Measurements from ENCODE around the gene NOX3.

The NOX3 gene

DNA sequence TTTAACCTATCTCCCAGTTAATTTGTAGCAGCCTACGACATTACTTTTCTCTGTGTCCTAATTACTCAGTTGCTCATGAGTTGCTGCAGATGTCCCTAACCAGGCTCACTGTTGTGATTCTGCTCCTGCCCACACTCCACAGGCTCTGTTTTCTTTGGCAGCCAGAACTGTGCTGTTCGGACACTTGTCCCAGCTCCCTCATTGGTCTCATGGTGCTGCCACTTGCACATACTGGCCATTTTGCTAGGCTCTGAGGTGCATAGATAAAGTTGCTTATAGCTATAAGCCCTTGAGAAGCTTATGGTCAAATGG, 55.0 kb downstream of the NOX3 start:
- Histone ChIP-seq H3K9me3 (ENCODE audit: insufficient read depth, low read length) (no peaks in the 10 kb centered on the region), H3K4me3 (ENCODE audit: low read length) (no peak overlapping the region), H3K27ac (ENCODE audit: low read length) (no peak overlapping the region), H3K4me1 (ENCODE audit: low read length) (no peaks in the 10 kb centered on the region), H3K9ac (ENCODE audit: low read length) (no peak overlapping the region), H3K4me2 (ENCODE audit: low read length) (no peak overlapping the region), H3K36me3 (replicated peaks; ENCODE audit: low read depth, low read length) (no peaks in the 10 kb centered on the region), H3K27me3 (ENCODE audit: low read depth, low read length) (no peaks in the 10 kb centered on the region), H4K20me1 (ENCODE audit: insufficient read depth, low read length) (no peaks in the 10 kb centered on the region), H3K79me2 (ENCODE audit: low read length) (no peaks in the 10 kb centered on the region), H2AFZ (ENCODE audit: low read depth, low read length) (no peak overlapping the region)
- TF ChIP-seq EZH2phosphoT487 (IDR thresholded peaks at IDR 0.05; ENCODE audit: low read depth), result no peak

DNA sequence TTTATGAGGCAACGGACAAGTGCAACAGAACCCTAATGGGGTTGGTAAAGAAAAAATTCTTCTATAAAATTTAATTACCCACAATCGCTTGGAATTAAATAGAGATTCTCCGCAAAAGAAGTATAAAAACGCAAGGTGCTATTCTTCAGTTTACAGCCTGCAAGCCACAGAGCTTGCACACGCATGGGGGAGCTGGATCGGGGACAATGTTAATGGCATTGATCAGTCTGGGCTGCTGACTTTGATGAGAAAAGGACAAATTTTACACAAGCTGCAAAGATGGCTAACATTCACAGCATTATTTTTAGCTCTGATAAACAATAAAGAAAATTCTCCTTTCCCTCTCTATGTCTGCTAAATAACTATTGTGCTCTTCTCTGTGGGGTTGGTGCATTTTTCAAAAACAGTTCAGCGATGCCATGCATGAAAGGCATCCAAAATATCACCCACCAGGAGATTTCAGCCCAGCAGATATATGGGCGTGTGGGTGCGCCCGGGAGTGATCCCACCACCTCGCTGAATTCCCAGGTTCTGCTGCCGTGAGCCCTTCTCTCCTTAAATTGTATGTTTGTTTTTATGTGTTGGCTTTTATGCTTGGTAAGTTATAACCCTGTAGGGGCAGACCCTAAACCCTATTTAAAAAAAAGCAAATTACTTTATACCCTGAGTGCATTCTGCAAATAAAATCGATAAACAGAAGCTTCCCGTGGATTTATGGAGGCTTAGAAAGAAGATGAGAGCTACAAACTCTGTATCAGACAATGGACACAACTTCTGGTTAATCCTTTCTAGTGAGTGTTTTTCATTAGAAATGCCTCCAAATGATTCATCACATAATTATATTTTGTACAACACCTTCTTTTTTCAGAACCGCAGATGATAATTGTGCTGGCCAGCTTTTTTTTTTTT, 55.6 kb downstream of the NOX3 start:
- H2AFZ ChIP-seq (ENCODE audit: low read depth, low read length), result no peak overlapping the region
- no peaks in the 10 kb centered on the region for H4K20me1 ChIP-seq (ENCODE audit: insufficient read depth, low read length)
- no peak overlapping the region for H3K27ac ChIP-seq (ENCODE audit: low read length)
- no peaks in the 10 kb centered on the region for H3K79me2 ChIP-seq (ENCODE audit: low read length)
- H3K4me3 ChIP-seq (ENCODE audit: low read length), result no peak overlapping the region
- no peaks in the 10 kb centered on the region for H3K36me3 ChIP-seq (replicated peaks; ENCODE audit: low read depth, low read length)
- H3K4me2 ChIP-seq (ENCODE audit: low read length), result no peak overlapping the region
- TF ChIP-seq EZH2phosphoT487 (IDR thresholded peaks at IDR 0.05; ENCODE audit: low read depth) (no peak), CTCF (IDR thresholded peaks at IDR 0.05; ENCODE audit: low read depth, low read length) (no peak)
- H3K27me3 ChIP-seq (ENCODE audit: low read depth, low read length), result no peaks in the 10 kb centered on the region
- no peaks in the 10 kb centered on the region for H3K9me3 ChIP-seq (ENCODE audit: insufficient read depth, low read length)
- no peak overlapping the region for H3K9ac ChIP-seq (ENCODE audit: low read length)
- H3K4me1 ChIP-seq (ENCODE audit: low read length), result no peaks in the 10 kb centered on the region

DNA sequence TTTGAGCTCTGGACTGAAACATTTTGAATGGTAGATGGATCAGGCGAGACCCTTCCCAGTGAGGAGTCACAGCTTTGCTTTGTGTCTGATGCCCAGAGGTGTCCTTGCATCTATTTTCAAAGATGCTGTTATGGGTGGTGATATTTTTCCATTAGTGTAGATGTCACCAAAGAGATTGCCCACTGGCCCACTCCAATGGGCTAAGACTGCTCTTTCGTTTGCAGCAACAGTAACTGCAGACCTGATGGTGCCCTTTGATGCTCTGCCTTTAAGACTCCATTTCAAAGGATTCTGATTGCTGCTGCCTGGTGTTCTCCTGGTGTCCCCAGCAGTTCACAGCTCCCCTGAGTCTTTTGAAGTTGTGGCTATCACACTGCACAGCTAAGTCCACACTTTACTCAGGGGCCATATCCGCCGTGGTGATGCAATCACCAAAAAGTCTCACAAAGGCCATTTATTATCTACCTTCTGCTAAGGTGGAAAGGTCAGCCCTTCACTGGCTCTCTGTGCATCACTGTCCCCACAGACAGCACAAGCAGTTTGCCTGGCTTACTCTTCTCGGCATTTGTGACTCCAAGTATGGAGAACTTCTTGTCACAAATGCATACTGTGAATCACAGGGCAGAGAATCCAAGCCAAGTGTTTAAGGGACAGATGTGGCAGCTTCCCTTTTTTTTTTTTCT, 56.4 kb downstream of the NOX3 start:
- Histone ChIP-seq H2AFZ (ENCODE audit: low read depth, low read length) (no peak overlapping the region), H3K79me2 (ENCODE audit: low read length) (no peaks in the 10 kb centered on the region), H3K27me3 (ENCODE audit: low read depth, low read length) (no peaks in the 10 kb centered on the region), H3K4me2 (ENCODE audit: low read length) (no peak overlapping the region), H3K9me3 (ENCODE audit: insufficient read depth, low read length) (no peaks in the 10 kb centered on the region), H3K4me1 (ENCODE audit: low read length) (no peaks in the 10 kb centered on the region), H3K4me3 (ENCODE audit: low read length) (no peak overlapping the region), H3K9ac (ENCODE audit: low read length) (no peak overlapping the region), H4K20me1 (ENCODE audit: insufficient read depth, low read length) (no peaks in the 10 kb centered on the region), H3K36me3 (replicated peaks; ENCODE audit: low read depth, low read length) (no peaks in the 10 kb centered on the region), H3K27ac (ENCODE audit: low read length) (no peak overlapping the region)
- TF ChIP-seq CTCF (IDR thresholded peaks at IDR 0.05; ENCODE audit: low read depth, low read length) (no peak), EZH2phosphoT487 (IDR thresholded peaks at IDR 0.05; ENCODE audit: low read depth) (no peak)

- H3K4me2 ChIP-seq (ENCODE audit: low read length), result no peak overlapping the region
- H3K9ac ChIP-seq (ENCODE audit: low read length), result no peak overlapping the region
- no peaks in the 10 kb centered on the region for H4K20me1 ChIP-seq (ENCODE audit: insufficient read depth, low read length)
- TF ChIP-seq EZH2phosphoT487 (IDR thresholded peaks at IDR 0.05; ENCODE audit: low read depth) (no peak), CTCF (IDR thresholded peaks at IDR 0.05; ENCODE audit: low read depth, low read length) (no peak)
- H3K36me3 ChIP-seq (replicated peaks; ENCODE audit: low read depth, low read length), result no peaks in the 10 kb centered on the region
- H3K4me3 ChIP-seq (ENCODE audit: low read length), result no peak overlapping the region
- H3K79me2 ChIP-seq (ENCODE audit: low read length), result no peaks in the 10 kb centered on the region
- no peak overlapping the region for H2AFZ ChIP-seq (ENCODE audit: low read depth, low read length)
- no peaks in the 10 kb centered on the region for H3K4me1 ChIP-seq (ENCODE audit: low read length)
- H3K9me3 ChIP-seq (ENCODE audit: insufficient read depth, low read length), result no peaks in the 10 kb centered on the region
- no peaks in the 10 kb centered on the region for H3K27me3 ChIP-seq (ENCODE audit: low read depth, low read length)
- no peak overlapping the region for H3K27ac ChIP-seq (ENCODE audit: low read length)
These were observed 57.0 kb downstream of the NOX3 start for GRCh38 chr6:155398701-155399061.
